LNCaP clone FGC (cell line): ENCODE results near the gene CAPN9.

Experiments used
- DNase-seq: peaks from one replicate; pipeline ENCODE4 v3.0.0-alpha.2; 2011; ENCODE audit warnings: low read depth
- H3K4me3 ChIP-seq: 2 replicates; pipeline ENCODE4 v1.5.1; 2011; ENCODE audit warnings: mild to moderate bottlenecking, low read depth, low read length, control low read depth
- TF ChIP-seq, protein P1 (sequence below): IDR thresholded peaks from 2 replicates; pipeline ENCODE4 v1.5.1; 2012; ENCODE audit warnings: mild to moderate bottlenecking; ENCODE audit not compliant: control insufficient read depth, insufficient read depth; ENCODE audit errors: extremely low read depth

CAPN9 gene

GRCh38 chr1:230772457-230773395 is 25.5 kb downstream of the CAPN9 start:
- no peak overlapping the region for H3K4me3 ChIP-seq
- TF ChIP-seq, protein P1, sequence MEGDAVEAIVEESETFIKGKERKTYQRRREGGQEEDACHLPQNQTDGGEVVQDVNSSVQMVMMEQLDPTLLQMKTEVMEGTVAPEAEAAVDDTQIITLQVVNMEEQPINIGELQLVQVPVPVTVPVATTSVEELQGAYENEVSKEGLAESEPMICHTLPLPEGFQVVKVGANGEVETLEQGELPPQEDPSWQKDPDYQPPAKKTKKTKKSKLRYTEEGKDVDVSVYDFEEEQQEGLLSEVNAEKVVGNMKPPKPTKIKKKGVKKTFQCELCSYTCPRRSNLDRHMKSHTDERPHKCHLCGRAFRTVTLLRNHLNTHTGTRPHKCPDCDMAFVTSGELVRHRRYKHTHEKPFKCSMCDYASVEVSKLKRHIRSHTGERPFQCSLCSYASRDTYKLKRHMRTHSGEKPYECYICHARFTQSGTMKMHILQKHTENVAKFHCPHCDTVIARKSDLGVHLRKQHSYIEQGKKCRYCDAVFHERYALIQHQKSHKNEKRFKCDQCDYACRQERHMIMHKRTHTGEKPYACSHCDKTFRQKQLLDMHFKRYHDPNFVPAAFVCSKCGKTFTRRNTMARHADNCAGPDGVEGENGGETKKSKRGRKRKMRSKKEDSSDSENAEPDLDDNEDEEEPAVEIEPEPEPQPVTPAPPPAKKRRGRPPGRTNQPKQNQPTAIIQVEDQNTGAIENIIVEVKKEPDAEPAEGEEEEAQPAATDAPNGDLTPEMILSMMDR: peak; percentile 93
- peak; percentile 56 for DNase-seq

- TF ChIP-seq, protein P1: no peak
- no peak for DNase-seq
- H3K4me3 ChIP-seq: no peak overlapping the region
Measured at GRCh38 chr1:230773396-230774033, 26.3 kb downstream of the CAPN9 start.

DNA sequence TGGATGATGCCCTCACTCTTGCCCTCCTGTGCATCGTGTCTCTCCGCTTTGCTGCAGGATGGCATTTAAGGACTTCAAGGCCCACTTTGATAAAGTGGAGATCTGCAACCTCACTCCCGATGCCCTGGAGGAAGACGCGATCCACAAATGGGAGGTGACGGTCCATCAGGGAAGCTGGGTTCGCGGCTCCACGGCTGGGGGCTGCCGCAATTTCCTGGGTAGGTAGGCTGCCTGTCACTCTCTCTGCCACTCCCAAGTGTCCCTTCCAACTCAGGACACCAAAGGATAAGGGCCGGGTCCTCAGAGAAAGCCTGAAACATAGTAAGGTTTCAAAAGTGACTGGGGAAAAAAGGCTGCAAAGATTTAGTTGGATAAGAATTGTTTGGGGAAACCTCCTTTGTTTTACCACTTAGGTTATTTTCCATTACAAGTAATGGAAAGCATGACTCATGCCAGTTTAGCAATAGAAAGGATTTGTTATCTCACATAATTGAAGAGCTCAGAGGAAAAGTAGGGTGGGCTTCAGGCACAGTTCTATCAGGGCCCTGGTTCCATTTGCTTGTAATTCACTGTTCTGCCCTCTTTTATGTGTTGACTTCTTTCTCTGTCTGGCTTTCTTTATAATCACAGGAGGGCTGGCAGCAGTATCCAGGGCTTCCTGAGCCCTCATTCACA is 31.9 kb downstream of the CAPN9 start:
- no peak overlapping the region for H3K4me3 ChIP-seq
- DNase-seq: no peak
- TF ChIP-seq, protein P1: no peak

- H3K4me3 ChIP-seq: no peak overlapping the region
- no peak for DNase-seq
- TF ChIP-seq, protein P1: no peak
Measured at GRCh38 chr1:230781131-230781530, 33.9 kb downstream of the CAPN9 start.

GRCh38 chr1:230781594-230781993 is 34.4 kb downstream of the CAPN9 start:
- no peak for DNase-seq
- H3K4me3 ChIP-seq: no peak overlapping the region
- TF ChIP-seq, protein P1: no peak

DNA sequence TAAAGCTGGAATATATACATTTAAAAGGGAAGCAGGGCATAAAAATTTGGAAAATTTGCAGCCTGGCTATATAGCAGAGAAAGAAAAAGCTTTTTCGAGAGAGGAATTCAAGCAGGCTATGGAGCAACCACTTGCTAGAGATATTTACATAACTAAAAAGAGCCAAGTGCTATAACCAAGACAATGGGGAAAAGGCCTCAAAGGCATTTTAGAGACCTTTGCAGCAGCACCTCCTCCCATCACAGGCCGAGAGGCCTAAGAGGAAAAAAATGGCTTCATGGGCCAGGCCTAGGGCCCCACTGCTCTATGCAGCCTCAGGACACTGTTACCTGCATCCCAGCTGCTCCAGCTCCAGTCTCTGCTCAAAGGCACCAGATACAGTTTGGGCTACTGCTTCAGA is 37.0 kb downstream of the CAPN9 start:
- no peak for DNase-seq
- TF ChIP-seq, protein P1: no peak
- H3K4me3 ChIP-seq: no peak overlapping the region
